NCI-H2196 treated with DMSO at 0.1 percent for 48 hours (cell line): Measurements from ENCODE around the gene TSACC.
A peak's percentile ranks its signal among the peaks of the same experiment; 100 is the strongest.

ENCODE experiments used
- DNase-seq: peaks from one replicate; lab custom pipeline; 2025; ENCODE audit not compliant: unreplicated experiment; lab: John Stamatoyannopoulos, UW

The TSACC gene

GRCh38 chr1:156393095-156393494 is 54.8 kb downstream of the TSACC start:
- DNase-seq, result no peak

DNA sequence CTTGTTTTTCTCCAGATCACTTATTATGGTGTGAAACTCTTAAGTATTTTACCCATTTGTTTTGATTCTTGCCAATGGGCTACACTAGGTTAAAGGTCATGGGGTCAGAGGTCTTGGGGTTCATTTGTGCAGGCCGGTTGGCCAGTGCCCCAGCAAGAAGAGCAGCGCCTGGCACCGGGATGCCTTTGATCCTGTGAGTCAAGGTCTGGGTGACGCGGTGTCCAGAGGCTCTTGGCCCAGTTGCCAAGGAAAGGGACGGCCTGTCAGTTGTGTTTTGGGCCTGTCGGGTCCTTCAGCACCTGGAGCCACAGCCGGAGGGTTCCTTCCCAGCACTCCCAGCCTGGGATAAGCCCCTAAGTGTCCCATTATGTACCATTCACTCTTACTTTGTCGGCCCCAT is 55.8 kb downstream of the TSACC start:
- DNase-seq, result no peak

DNA sequence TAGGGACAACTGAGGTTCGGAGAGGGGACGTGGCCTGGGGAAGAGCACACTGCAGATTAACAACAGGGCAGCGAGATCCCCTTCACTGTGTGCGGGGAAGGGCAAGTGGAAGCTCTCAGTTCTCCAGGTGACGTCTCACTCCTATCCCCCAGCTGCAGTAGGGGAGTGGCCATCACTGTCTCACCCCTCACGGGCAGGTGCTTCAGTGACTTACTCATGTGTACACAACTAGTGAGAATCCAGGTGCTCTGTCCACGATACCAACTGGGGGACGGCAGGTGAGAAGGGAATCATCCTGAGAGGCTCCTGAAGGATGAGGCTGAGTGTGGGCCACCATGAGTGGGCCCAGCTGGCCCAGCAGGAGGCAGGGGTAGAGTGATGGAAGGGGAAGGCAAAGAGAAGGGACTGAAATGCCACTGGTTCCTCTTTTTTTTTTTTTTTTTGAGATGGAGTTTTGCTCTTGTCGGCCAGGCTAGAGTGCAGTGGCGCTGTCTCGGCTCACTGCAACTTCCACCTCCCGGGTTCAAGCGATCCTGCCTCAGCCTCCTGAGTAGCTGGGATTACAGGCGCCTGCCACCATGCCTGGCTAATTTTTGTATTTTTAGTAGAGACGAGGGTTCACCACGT is 56.6 kb downstream of the TSACC start:
- peak; percentile 10 for DNase-seq
